HG03135 (cell line): ENCODE measurements around the gene OPN1MW2.
"Not testable (repeated sequence)": the region's sequence is repeated elsewhere in the genome, so short reads cannot be mapped to it uniquely, and the experiment has no call there.

Experiments
- ATAC-seq: cut with Tn5 transposase; IDR thresholded peaks from one replicate; pipeline ENCODE4 v1.9.1; 2021; ENCODE audit warnings: mild to moderate bottlenecking, moderate library complexity; ENCODE audit not compliant: unreplicated experiment

Gene OPN1MW2

DNA sequence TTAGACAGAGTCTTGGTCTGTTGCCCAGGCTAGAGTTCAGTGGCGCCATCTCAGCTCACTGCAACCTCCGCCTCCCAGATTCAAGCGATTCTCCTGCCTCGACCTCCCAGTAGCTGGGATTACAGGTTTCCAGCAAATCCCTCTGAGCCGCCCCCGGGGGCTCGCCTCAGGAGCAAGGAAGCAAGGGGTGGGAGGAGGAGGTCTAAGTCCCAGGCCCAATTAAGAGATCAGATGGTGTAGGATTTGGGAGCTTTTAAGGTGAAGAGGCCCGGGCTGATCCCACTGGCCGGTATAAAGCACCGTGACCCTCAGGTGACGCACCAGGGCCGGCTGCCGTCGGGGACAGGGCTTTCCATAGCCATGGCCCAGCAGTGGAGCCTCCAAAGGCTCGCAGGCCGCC lies at the start of gene OPN1MW2:
Gene OPN1MW2, plus strand, starts transcription at position 301 of the 400 bp plus-strand sequence. Its CDS starts 60 bp downstream, at position 361.
- ATAC-seq, result not testable (repeated sequence)

DNA sequence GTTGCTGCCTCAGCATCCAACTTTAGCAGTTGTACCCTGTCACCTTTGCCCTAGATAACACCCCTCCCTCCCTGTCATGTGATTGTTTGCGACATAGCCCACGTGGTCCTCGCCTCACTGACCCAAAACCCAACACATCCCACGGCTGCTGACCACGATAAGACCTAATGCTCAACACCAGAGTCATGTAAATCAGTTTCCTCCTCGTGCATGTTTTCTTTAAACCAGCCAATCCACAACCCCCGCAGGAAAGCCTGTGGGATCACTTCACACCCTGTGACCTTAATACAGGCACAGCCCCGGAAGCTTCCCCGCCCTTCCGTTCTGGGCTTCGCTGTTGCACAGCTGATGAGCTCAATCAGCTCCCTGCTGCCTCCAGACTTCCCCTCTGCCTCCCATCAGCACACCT lies 47.0 kb upstream of the OPN1MW2 start:
- peak; percentile 81 for ATAC-seq

- ATAC-seq, result not testable (repeated sequence)
Measured at GRCh38 chrX:154174356-154174755, 45.2 kb upstream of the OPN1MW2 start.

DNA sequence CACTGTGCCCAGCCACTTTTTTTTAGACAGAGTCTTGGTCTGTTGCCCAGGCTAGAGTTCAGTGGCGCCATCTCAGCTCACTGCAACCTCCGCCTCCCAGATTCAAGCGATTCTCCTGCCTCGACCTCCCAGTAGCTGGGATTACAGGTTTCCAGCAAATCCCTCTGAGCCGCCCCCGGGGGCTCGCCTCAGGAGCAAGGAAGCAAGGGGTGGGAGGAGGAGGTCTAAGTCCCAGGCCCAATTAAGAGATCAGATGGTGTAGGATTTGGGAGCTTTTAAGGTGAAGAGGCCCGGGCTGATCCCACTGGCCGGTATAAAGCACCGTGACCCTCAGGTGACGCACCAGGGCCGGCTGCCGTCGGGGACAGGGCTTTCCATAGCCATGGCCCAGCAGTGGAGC lies 37.3 kb upstream of the OPN1MW2 start, which contains the start of gene OPN1MW:
Gene OPN1MW, plus strand, starts transcription at position 301 of the 400 bp plus-strand sequence. Its CDS starts 82 bp downstream, at position 383.
- ATAC-seq, result not testable (repeated sequence)

GRCh38 chrX:154183794-154184193 lies 35.8 kb upstream of the OPN1MW2 start:
- not testable (repeated sequence) for ATAC-seq

DNA sequence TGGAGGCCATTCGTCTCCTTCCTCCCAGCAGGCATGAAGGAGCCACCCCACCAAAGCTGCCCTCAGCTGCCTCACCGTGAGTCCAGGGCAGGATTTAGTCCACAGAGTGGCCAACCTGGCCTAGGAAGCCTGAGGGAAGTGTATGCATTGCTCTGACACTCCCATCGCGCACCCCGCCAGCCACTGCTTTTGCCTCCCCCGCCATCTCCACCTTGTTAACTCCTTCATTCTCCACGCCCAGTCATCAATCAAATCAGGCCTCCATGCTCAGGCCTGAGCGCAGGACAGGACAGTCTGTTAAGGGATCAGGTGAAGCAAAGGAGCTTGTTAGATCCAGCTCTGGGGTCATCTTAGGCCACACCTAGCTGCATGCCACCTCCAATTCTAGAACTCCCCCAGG lies 26.7 kb upstream of the OPN1MW2 start:
- ATAC-seq, result not testable (repeated sequence)

- not testable (repeated sequence) for ATAC-seq
Measured at GRCh38 chrX:154194316-154194715, 25.2 kb upstream of the OPN1MW2 start.

GRCh38 chrX:154196466-154196865 lies 23.1 kb upstream of the OPN1MW2 start:
- not testable (repeated sequence) for ATAC-seq

DNA sequence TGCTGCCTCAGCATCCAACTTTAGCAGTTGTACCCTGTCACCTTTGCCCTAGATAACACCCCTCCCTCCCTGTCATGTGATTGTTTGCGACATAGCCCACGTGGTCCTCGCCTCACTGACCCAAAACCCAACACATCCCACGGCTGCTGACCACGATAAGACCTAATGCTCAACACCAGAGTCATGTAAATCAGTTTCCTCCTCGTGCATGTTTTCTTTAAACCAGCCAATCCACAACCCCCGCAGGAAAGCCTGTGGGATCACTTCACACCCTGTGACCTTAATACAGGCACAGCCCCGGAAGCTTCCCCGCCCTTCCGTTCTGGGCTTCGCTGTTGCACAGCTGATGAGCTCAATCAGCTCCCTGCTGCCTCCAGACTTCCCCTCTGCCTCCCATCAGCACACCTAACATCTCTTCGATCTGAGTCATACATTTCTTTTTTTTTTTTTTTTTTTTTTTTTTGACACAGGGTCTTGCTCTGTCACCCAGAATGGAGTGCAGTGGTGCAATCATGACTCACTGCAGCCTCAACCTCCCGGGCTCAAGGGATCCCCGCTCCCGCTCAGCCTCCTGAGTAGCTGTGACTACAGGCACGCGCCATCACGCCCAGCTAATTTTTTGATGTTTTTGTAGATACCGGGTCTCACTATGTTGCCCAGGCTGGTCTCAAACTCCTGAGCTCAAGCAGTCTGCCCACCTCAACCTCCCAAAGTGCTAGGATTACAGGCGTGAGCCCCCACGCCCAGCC lies 9.7 kb upstream of the OPN1MW2 start:
- peak; percentile 73 for ATAC-seq

DNA sequence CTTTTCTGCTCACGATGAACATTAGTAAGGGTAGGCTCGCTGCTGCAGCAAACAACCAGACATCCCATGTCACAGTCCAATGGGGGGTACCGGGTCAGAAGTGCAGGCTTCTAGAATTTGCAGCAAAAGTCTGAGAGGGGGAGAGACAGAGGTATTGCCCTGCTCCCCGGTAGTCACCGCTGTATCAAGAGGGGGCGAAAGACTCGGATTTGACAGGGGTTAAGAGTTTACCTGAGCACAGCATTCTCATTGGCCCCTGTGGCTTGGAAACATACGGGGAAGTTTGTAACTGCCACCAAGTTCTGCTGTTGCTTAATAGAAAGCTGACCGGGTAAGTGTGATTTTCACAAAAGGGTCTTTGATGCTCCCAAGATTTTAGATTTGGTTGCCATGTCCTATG lies 8.5 kb upstream of the OPN1MW2 start:
- not testable (repeated sequence) for ATAC-seq

DNA sequence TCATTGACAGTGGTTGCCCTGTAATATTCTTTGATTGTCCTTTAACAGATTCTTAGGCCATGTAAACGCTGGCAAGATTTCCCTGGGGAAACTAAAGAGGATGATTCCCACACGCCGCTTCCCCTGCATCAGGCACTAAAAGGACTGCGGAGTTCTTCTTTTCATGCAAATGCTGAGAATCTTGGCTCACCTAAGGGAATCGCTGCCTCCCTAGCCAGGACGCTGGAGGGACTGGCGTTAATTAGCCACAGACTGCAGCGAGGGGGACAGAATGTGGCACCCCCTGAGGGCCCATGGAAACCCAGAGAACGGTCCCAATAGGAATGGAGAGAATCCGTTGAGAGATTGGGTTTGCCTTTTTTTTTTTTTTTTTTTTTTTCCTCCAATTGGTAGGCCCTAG lies 8.1 kb upstream of the OPN1MW2 start:
- not testable (repeated sequence) for ATAC-seq

GRCh38 chrX:154225292-154225691 lies 5.7 kb downstream of the OPN1MW2 start:
- ATAC-seq, result not testable (repeated sequence)

- not testable (repeated sequence) for ATAC-seq
Measured at GRCh38 chrX:154226706-154227105, 7.2 kb downstream of the OPN1MW2 start.

DNA sequence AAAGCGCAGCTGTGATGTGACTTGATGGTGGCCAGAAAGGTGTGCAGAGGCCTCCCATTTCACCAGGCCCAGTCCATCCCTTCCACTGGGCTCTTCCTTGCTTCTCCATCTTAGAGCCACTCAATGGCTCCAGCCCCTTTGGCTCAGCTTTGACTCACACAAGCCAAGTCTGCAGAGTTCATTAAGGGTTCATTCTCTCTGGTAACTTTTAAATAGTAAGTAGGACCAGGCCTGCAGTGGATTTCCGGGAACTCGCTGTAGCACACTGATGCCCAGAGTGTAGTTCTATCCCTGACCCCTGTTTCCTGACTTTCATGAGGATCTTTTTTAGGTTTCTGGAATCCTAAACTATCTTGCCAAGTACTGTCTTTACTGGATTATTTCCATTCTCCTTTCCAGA lies 11.9 kb downstream of the OPN1MW2 start:
- not testable (repeated sequence) for ATAC-seq

DNA sequence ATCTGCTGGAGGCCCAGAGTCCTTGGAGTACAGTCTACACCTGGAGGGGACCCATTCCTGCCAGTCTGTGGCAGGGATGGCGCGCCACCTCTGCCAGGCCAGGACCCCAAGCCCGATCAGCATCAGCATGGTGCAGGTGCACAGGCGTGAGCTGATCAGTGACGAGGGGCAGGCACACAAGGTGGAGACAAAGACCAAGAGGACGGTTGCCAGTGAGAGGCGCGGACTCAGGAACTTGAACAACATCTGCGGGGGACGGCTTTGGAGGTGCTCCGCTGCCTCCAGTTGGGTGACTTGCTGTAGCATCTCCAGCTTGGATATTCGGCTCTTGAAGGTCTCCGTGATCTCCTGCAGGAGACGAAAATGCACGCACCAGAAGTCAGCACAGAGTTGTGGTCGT lies 14.1 kb downstream of the OPN1MW2 start:
- ATAC-seq, result not testable (repeated sequence)

DNA sequence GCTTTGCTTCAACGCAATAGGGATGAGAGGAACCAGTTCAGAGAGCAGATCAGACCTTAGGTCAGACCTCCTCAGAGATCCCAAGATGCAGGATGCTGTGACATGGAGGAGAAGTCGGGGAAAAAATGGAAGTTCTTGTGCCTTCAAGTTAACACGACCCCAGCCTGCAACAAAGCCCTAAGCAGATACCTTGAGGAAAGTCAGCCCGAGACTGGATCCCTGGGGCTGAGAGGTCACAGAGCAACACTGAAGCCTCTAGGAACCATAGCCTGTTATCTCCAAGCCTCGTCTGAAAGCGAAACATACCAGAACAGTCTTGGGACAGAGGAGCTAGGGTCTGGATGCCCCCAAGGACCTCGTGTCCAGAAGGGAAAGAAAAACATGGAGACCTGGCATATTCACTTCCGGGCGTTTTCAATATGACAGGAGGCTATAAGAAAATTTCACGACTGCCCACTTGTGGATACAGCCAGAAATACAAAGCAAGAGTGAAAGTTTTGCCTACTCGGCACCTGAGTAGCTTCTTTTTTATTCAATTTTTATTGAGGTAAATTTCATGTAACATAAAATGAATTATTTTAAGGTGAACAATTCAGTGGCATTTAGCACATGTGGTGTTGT lies 19.5 kb downstream of the OPN1MW2 start:
- ATAC-seq, result not testable (repeated sequence)

- ATAC-seq, result not testable (repeated sequence)
Measured at GRCh38 chrX:154239982-154240503, 20.5 kb downstream of the OPN1MW2 start.

GRCh38 chrX:154247377-154248045 lies 28.0 kb downstream of the OPN1MW2 start:
- peak; percentile 77 for ATAC-seq

GRCh38 chrX:154248076-154248475 lies 28.5 kb downstream of the OPN1MW2 start:
- ATAC-seq, result not testable (repeated sequence)

- ATAC-seq, result not testable (repeated sequence)
Measured at GRCh38 chrX:154257282-154257681, 37.7 kb downstream of the OPN1MW2 start, which contains the start of gene OPN1MW3. Gene OPN1MW3, plus strand, starts transcription at chrX:154257582. Its CDS starts 38 bp downstream, at chrX:154257620.

DNA sequence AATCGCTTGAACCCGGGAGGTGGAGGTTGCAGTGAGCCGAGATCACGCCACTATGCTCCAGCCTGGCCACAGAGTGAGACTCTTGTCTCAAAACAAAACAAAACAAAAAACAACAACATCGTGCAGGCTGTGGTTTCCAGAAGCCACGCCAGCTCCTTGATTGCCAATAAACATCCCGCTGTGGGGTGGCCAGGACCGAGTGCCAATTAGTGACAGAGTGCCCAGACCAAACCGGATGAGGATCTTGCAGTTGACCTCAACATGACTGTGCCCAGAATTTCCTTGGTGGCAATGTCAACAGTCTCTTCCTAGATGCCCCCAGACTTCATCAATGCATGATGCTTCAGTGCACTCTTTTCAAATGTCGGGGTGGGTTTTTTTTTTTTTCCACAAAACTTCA lies 39.2 kb downstream of the OPN1MW2 start:
- ATAC-seq, result not testable (repeated sequence)
